Measurements from ENCODE around the gene SAFB. TPM values are rescaled to one million over a fixed set of nuclear protein-coding genes. Genes with fewer than 3 reads are reported as not detected.
A peak's percentile ranks its signal among the peaks of the same experiment; 100 is the strongest.
"Not testable (repeated sequence)": the region's sequence is repeated elsewhere in the genome, so short reads cannot be mapped to it uniquely, and the experiment has no call there.

Gene SAFB
- total RNA-seq, 2 donors from 2014 or later: 130 to 153 TPM

DNA sequence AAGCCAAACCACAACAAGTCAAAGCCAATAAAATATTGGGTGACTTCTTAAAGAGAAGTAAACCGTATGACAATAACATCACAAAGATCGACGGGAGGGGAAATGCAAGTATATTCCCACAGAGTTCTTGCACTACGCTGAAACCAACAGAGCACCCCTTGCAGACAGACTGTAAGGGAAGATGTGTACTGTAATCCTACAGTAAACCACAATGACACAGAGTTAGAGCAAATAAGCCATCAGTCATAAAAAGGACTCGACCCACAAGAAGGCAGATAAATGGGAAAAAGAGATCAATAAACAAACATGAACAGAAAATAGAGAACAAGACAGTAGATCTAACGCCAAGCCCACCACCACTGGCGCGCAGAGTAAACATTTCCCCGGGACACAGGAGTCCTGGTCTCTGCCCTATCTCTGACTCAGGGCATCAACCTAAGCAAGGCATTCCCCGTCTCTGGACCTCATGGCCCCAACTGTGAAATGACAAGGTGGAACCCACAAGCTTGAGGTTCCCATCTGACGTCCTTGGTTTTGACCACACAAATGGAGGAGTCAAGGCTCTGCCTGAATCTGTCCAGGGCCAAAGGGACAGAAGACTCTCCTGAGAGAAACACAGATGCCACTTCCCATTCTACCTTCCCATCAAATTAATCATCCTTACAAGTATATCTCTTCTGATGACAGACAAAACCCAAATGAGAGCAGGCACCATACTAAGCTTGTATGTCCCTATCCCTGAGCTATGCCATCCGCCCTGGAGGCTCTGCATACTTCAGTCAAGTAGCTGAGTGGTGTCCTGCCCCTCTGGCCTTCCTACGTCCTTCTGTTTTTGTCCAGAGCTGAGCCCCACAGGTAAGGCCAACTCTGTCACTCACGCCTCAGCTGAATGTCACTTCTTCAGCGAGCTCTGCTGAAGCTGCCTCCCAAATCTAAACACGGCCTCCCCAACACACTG, 15.3 kb upstream of the SAFB start:
- Mint-ChIP-seq H3K4me1 (no peaks in the 10 kb centered on the region), H3K27ac (peak overlapping the region; percentile 11), H3K36me3 (ENCODE audit: low read depth) (peaks cover 81% of the 10 kb centered on the region), H3K27me3 (ENCODE audit: insufficient read depth) (no peaks in the 10 kb centered on the region), H3K4me3 (no peak overlapping the region), H3K9me3 (no peaks in the 10 kb centered on the region)
- no peak overlapping the region for H3K9ac ChIP-seq (ENCODE audit: extremely low read depth, low read length, poor library complexity, severe bottlenecking)
- whole genome bisulfite sequencing, 2 experiments (ENCODE audit: insufficient coverage in 1 of 2, insufficient read length in 1 of 2): 96 to 98% methylated on average over 15 to 16 of the region's 16 CpGs
- TF ChIP-seq, protein P1, sequence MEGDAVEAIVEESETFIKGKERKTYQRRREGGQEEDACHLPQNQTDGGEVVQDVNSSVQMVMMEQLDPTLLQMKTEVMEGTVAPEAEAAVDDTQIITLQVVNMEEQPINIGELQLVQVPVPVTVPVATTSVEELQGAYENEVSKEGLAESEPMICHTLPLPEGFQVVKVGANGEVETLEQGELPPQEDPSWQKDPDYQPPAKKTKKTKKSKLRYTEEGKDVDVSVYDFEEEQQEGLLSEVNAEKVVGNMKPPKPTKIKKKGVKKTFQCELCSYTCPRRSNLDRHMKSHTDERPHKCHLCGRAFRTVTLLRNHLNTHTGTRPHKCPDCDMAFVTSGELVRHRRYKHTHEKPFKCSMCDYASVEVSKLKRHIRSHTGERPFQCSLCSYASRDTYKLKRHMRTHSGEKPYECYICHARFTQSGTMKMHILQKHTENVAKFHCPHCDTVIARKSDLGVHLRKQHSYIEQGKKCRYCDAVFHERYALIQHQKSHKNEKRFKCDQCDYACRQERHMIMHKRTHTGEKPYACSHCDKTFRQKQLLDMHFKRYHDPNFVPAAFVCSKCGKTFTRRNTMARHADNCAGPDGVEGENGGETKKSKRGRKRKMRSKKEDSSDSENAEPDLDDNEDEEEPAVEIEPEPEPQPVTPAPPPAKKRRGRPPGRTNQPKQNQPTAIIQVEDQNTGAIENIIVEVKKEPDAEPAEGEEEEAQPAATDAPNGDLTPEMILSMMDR (conservative IDR thresholded peaks at IDR 0.05): no peak
- H3K4me1 ChIP-seq (ENCODE audit: control insufficient read depth, insufficient read depth, low read length): no peaks in the 10 kb centered on the region
- DNase-seq: no peak
- peaks cover 86% of the 10 kb centered on the region for H3K36me3 ChIP-seq (ENCODE audit: control insufficient read depth, insufficient read depth, low read length)
- H3K4me3 ChIP-seq (ENCODE audit: low read length): no peak overlapping the region
- H3K27ac ChIP-seq (ENCODE audit: low read depth, low read length): no peak overlapping the region
- no peaks in the 10 kb centered on the region for H3K9me3 ChIP-seq (ENCODE audit: control insufficient read depth, low read length)
- no peaks in the 10 kb centered on the region for H3K27me3 ChIP-seq (ENCODE audit: control insufficient read depth, insufficient read depth, low read length, poor library complexity, severe bottlenecking)

DNA sequence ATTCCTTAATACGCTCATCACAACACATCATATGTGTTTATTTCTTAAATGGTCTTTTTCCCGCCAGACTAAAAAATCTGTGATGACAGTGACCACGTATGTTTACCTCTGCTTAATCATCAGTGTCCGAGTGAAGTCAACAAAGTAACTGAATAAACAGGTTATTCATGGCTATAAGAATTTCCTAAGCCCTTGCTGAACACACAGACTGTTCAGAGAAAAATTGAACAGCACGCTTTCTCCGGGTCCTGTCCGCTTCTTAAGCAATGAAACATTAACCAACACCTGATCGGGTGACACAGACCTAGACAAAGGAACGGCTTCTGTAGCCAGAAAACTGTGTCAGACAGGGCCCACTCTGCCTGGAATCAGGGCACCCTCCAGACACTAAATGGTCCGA, 14.6 kb upstream of the SAFB start:
- no peak overlapping the region for H3K4me3 Mint-ChIP-seq
- H3K9me3 Mint-ChIP-seq: no peaks in the 10 kb centered on the region
- WGBS, 2 experiments (ENCODE audit: insufficient coverage in 1 of 2, insufficient read length in 1 of 2): 95 to 97% methylated on average over 8 to 10 of the region's 10 CpGs
- Histone ChIP-seq H3K36me3 (ENCODE audit: control insufficient read depth, insufficient read depth, low read length) (peaks cover 86% of the 10 kb centered on the region), H3K9me3 (ENCODE audit: control insufficient read depth, low read length) (no peaks in the 10 kb centered on the region), H3K4me3 (ENCODE audit: low read length) (no peak overlapping the region), H3K9ac (ENCODE audit: extremely low read depth, low read length, poor library complexity, severe bottlenecking) (no peak overlapping the region), H3K4me1 (ENCODE audit: control insufficient read depth, insufficient read depth, low read length) (no peaks in the 10 kb centered on the region), H3K27me3 (ENCODE audit: control insufficient read depth, insufficient read depth, low read length, poor library complexity, severe bottlenecking) (no peaks in the 10 kb centered on the region), H3K27ac (ENCODE audit: low read depth, low read length) (no peak overlapping the region)
- no peak for DNase-seq
- H3K27me3 Mint-ChIP-seq (ENCODE audit: insufficient read depth): no peaks in the 10 kb centered on the region
- TF ChIP-seq, protein P1 (conservative IDR thresholded peaks at IDR 0.05): no peak
- H3K27ac Mint-ChIP-seq: no peak overlapping the region
- H3K4me1 Mint-ChIP-seq: no peaks in the 10 kb centered on the region
- H3K36me3 Mint-ChIP-seq (ENCODE audit: low read depth): peaks cover 85% of the 10 kb centered on the region

DNA sequence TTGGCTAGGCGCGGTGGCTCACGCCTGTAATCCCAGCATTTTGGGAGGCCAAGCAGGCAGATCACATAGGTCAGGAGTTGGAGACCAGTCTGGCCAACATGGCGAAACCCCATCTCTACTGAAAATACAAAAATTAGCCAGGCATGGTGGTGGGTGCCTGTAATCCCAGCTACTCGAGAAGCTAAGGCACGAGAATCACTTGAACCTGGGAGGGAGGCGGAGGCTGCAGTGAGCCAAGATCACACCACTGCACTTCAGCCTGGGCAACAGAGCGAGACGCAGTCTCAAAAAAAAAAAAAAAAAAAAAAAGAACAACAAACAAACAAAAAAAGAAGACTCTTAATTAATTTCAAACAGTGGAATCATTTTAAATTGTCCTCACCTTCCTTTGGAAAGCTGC, 14.1 kb upstream of the SAFB start:
- H3K9ac ChIP-seq (ENCODE audit: extremely low read depth, low read length, poor library complexity, severe bottlenecking); H3K27ac Mint-ChIP-seq; H3K27me3 Mint-ChIP-seq (ENCODE audit: insufficient read depth); H3K4me3 ChIP-seq (ENCODE audit: low read length); H3K9me3 Mint-ChIP-seq; H3K4me1 ChIP-seq (ENCODE audit: control insufficient read depth, insufficient read depth, low read length); H3K27ac ChIP-seq (ENCODE audit: low read depth, low read length); H3K27me3 ChIP-seq (ENCODE audit: control insufficient read depth, insufficient read depth, low read length, poor library complexity, severe bottlenecking); H3K9me3 ChIP-seq (ENCODE audit: control insufficient read depth, low read length); H3K4me3 Mint-ChIP-seq; DNase-seq; H3K4me1 Mint-ChIP-seq: not testable (repeated sequence)
- 95 to 99% methylated on average over 5 to 9 of the region's 9 CpGs for WGBS, 2 experiments (ENCODE audit: insufficient coverage in 1 of 2, insufficient read length in 1 of 2)
- H3K36me3 Mint-ChIP-seq (ENCODE audit: low read depth): peaks cover 85% of the 10 kb centered on the region
- peaks cover 86% of the 10 kb centered on the region for H3K36me3 ChIP-seq (ENCODE audit: control insufficient read depth, insufficient read depth, low read length)
